Testis (tissue), 3 donors: Measurements from ENCODE around the gene TIGD4. TPM values are rescaled to one million over a fixed set of nuclear protein-coding genes. Genes with fewer than 3 reads are reported as not detected.
A peak's percentile ranks its signal among the peaks of the same experiment; 100 is the strongest.

Experiments
- DNase-seq: peaks from one replicate; pipeline ENCODE4 v3.0.0-alpha.2; 2019
- H3K27ac ChIP-seq, 2 donors: fragments of 200-600 bp; sonication (generic); one replicate each; pipeline ENCODE4 v1.5.1; 2019
- H3K27me3 ChIP-seq: fragments of 200-600 bp; sonication (generic); one replicate; pipeline ENCODE4 v1.5.1; 2019
- H3K36me3 ChIP-seq: fragments of 200-600 bp; sonication (generic); one replicate; pipeline ENCODE4 v1.5.1; 2017; ENCODE audit warnings: low read depth; ENCODE audit errors: missing control alignments
- H3K4me1 ChIP-seq: fragments of 200-600 bp; sonication (generic); one replicate; pipeline ENCODE4 v1.5.1; 2019
- H3K4me3 ChIP-seq, 2 donors: fragments of 200-600 bp; sonication (generic); one replicate each; pipeline ENCODE4 v1.5.1; 2017 to 2019
- H3K9me3 ChIP-seq: fragments of 200-600 bp; sonication (generic); one replicate; pipeline ENCODE4 v1.5.1; 2017
- POLR2A ChIP-seq: fragments of 450-650 bp; IDR thresholded peaks from one replicate; pipeline ENCODE4 v1.6.1; 2017; ENCODE audit warnings: antibody characterized with exemption, mild to moderate bottlenecking, moderate library complexity
- whole genome bisulfite sequencing, 2 donors: methylation state at CpG; one replicate each; pipeline ENCODE4 v1.1.5; 2018; 5-methylcytosine and 5-hydroxymethylcytosine counted together
- intact Hi-C: fragments of 100-400 bp; cut with DNase I; formaldehyde crosslinking; loops from one replicate; pipeline ENCODE4 v1.15.1; 2023; ENCODE audit warnings: low total_unique reads
- polyA plus RNA-seq: library from polyadenylated mRNA; stranded (reverse); fragments of 350-450 nt; fragmentation: Illumina TruSeq; extraction: RNeasy Lipid Tissue Mini Kit (QIAGEN cat#74804); gene quantifications from one replicate; pipeline ENCODE4 v1.2.3, GENCODE V29; 2014; ENCODE audit warnings: low read depth, low replicate concordance; ENCODE audit not compliant: insufficient read depth
- total RNA-seq, 2 donors: library from RNA; depleted of rRNA; stranded (reverse); fragments of >200 nt; gene quantifications; one replicate each; pipeline ENCODE4 v1.2.3, GENCODE V29; 2016
- TF ChIP-seq, protein P1 (sequence below), 3 experiments: fragments of 450-650 bp in 2 of 3; fragments of 200-600 bp in 1 of 3; sonication (generic) in 1 of 3; IDR thresholded peaks; one replicate each; pipeline ENCODE4 v1.5.1; 2016 to 2019; ENCODE audit warnings: antibody characterized with exemption in 3 of 3, mild to moderate bottlenecking in 2 of 3, moderate library complexity in 1 of 3

The TIGD4 gene
- total and polyA plus RNA-seq, 3 donors from 2014 or later = 2.2 to 6.7 (median 3.2) TPM

DNA sequence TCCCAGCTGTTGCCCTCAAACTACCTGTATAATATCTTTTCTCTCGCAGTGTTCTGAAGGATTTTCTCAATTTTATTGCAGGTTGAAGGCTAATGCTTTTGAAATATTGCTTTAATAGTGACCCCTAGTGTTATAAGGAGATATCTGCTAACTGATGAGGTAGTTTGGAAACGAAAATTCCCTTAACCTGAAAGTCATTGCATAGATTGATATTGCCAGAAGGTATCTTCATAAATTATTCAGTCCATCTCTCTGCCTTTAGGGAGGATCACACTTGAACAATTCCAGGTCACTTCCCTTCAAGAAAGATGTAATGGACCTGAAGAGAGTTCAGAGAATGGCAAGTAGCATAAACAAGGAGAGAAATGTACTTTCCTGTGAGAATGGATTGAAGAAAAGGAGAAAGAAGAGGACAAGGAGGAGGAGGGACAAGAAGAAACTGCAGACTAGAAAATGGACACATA lies 44.1 kb downstream of the TIGD4 start:
- no peak overlapping the region for H3K4me3 ChIP-seq
- 27 to 28% methylated on average over 2 of the region's 2 CpGs for WGBS, 2 donors
- intact Hi-C loops = no loop called here
- no peak for DNase-seq
- TF ChIP-seq, protein P1, sequence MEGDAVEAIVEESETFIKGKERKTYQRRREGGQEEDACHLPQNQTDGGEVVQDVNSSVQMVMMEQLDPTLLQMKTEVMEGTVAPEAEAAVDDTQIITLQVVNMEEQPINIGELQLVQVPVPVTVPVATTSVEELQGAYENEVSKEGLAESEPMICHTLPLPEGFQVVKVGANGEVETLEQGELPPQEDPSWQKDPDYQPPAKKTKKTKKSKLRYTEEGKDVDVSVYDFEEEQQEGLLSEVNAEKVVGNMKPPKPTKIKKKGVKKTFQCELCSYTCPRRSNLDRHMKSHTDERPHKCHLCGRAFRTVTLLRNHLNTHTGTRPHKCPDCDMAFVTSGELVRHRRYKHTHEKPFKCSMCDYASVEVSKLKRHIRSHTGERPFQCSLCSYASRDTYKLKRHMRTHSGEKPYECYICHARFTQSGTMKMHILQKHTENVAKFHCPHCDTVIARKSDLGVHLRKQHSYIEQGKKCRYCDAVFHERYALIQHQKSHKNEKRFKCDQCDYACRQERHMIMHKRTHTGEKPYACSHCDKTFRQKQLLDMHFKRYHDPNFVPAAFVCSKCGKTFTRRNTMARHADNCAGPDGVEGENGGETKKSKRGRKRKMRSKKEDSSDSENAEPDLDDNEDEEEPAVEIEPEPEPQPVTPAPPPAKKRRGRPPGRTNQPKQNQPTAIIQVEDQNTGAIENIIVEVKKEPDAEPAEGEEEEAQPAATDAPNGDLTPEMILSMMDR (IDR thresholded peaks at IDR 0.05) = peak in 2 of 3 experiments; percentile 23 to 36
- no peak for TF ChIP-seq POLR2A
- H3K4me1 ChIP-seq = no peaks in the 10 kb centered on the region
- no peaks in the 10 kb centered on the region for H3K9me3 ChIP-seq
- H3K36me3 ChIP-seq = no peaks in the 10 kb centered on the region
- H3K27ac ChIP-seq = no peak overlapping the region
- H3K27me3 ChIP-seq = no peaks in the 10 kb centered on the region

DNA sequence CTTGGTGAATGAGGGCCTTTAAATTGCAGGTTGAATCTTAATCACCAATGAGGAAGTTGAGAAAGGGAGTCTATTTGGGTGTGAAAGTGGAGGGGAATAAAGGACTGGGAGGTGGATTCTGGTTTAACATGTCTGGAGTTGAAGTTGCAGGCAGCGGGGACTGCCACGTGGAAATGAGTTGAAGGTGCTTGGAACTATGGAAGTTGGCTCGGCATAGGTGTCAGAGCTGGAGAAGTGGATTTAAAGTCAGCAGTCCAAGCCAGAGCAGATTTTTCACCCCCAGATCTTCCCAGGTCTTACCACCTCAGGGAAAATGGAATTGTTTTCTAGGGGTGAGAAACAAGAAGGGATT lies 44.9 kb downstream of the TIGD4 start:
- TF ChIP-seq, protein P1 (IDR thresholded peaks at IDR 0.05) = no peak
- no peak for TF ChIP-seq POLR2A
- Histone ChIP-seq H3K4me1 (no peaks in the 10 kb centered on the region), H3K36me3 (no peaks in the 10 kb centered on the region), H3K4me3 (no peak overlapping the region), H3K9me3 (no peaks in the 10 kb centered on the region), H3K27me3 (no peaks in the 10 kb centered on the region), H3K27ac (no peak overlapping the region)
- DNase-seq = no peak
- 62 to 79% methylated on average over 3 of the region's 3 CpGs for WGBS, 2 donors
- intact Hi-C loops = no loop called here

DNA sequence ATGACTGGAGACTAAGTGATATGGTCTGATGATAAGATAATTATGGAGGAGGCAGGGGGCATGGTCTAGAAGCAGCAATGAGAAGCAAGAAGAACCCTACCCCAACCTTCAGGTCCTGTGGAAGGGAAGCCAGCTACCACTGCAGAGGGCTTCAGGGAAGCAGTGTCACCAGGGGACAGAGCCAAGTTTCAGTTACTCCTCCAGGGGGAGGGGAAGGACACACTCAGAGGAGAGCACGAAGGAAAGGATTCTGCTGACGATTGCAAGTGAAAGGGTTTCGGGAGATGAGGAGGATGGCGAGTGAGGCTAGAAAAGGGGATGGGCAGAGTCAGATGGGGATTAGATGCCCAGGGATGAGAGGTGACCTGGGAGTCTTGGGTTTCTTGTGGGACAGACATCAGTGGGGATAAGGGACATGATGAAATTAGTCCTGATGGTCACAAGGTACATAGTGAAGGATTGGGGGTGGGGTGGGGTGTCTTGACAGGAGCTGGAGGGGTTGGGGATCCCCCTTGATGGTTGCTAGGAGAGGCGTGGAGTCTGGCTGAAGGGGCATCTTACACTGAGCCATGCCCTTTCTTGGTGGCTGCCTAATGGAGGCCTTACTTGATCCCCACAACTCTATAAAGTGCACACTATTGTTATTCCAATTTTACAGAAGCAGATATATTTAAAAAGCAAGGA lies 45.4 kb downstream of the TIGD4 start:
- Histone ChIP-seq H3K4me3 (no peak overlapping the region), H3K27me3 (no peaks in the 10 kb centered on the region), H3K36me3 (no peaks in the 10 kb centered on the region), H3K27ac (no peak overlapping the region), H3K4me1 (no peaks in the 10 kb centered on the region), H3K9me3 (no peaks in the 10 kb centered on the region)
- TF ChIP-seq, protein P1 (IDR thresholded peaks at IDR 0.05) = no peak
- TF ChIP-seq POLR2A = no peak
- intact Hi-C loops = no loop called here
- no peak for DNase-seq
- 76 to 80% methylated on average over 5 of the region's 5 CpGs for WGBS, 2 donors

DNA sequence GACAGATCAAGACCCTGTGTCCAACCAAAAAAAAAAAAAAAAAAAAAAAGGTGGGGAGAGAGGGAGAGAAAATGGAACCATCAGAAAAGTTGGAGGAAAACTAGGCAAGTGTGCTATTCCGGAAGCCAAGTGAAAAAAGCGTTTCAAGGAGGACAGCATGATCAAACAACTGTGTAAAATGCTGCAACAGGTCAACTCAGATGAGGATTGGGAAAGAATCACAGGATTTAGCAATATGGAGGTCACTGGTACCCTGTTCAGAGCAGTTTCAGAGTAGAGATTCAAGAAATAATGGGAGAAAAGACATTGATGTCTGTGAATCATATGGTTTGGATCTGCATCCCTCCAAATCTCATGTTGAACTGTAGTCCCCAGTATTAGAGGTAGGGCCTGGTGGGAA lies 47.5 kb downstream of the TIGD4 start:
- WGBS, 2 donors = 97% methylated on average over 2 of the region's 2 CpGs
- intact Hi-C loops = no loop called here
- Histone ChIP-seq H3K36me3 (no peaks in the 10 kb centered on the region), H3K4me1 (no peaks in the 10 kb centered on the region), H3K27ac (no peak overlapping the region), H3K27me3 (no peaks in the 10 kb centered on the region), H3K4me3 (no peak overlapping the region), H3K9me3 (no peaks in the 10 kb centered on the region)
- TF ChIP-seq, protein P1 (IDR thresholded peaks at IDR 0.05) = no peak
- TF ChIP-seq POLR2A = no peak
- no peak for DNase-seq

DNA sequence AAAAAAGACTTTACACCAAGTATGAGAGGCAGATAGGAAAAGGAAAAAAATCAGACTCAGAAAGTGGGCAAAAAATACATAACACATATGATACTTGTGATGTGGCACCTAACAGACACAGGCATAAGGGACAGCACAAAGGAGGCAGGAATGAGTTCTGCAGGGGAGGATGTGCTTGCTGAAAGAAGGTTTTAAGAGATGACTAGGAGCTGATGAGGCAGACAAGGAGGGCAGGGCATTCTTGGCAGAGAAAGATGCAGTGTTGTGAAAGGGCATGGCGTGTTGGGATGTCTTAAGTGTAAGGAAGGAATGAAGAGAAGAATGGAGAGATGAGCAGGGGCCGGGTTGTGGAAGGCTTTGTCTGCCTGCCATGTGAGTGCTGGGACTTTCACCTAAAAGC lies 50.1 kb downstream of the TIGD4 start:
- TF ChIP-seq, protein P1 (IDR thresholded peaks at IDR 0.05) = no peak
- no peak for TF ChIP-seq POLR2A
- no peak for DNase-seq
- intact Hi-C loops = no loop called here
- Histone ChIP-seq H3K27ac (no peak overlapping the region), H3K27me3 (no peaks in the 10 kb centered on the region), H3K9me3 (no peaks in the 10 kb centered on the region), H3K4me1 (no peaks in the 10 kb centered on the region), H3K4me3 (no peak overlapping the region), H3K36me3 (no peaks in the 10 kb centered on the region)
- 36 to 47% methylated on average over 2 of the region's 2 CpGs for WGBS, 2 donors
